NB4 (cell line): Measurements from ENCODE around the gene PXN.

ENCODE experiments used
- MYC ChIP-seq: IDR thresholded peaks from 2 replicates; pipeline ENCODE4 v1.6.1; 2011; ENCODE audit warnings: low read depth, low read length
- POLR2A ChIP-seq: IDR thresholded peaks from 2 replicates; pipeline ENCODE4 v1.6.1; 2011; ENCODE audit warnings: mild to moderate bottlenecking; ENCODE audit not compliant: insufficient read length; ENCODE audit errors: extremely low read depth
- TF ChIP-seq, protein P1 (sequence below): IDR thresholded peaks from one replicate; pipeline ENCODE4 v1.5.1; 2012; ENCODE audit warnings: low read depth, low read length

DNA sequence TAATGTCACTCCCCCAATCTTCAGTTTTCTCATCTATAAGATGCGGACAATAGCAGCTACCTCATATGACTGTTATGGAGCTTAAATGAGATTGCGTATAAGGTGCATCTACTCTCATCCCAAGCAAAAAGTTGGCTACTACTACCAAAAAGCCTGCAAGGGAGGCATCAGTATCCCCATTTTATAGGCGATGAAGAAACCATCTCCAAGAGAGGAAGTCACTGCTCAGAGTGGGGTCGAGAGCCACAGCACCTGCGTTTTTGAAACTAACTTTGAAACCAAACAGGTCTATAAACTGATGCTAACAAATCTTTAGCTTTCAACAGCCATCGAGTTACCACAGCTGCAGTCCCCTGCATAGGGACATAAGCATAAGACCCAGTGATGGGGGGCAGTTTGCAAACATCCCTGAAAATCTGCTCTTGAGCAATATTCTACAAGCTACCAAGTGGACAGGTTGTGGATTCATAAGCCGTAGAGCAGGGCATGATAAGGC is 74.5 kb downstream of the PXN start:
- TF ChIP-seq, protein P1, sequence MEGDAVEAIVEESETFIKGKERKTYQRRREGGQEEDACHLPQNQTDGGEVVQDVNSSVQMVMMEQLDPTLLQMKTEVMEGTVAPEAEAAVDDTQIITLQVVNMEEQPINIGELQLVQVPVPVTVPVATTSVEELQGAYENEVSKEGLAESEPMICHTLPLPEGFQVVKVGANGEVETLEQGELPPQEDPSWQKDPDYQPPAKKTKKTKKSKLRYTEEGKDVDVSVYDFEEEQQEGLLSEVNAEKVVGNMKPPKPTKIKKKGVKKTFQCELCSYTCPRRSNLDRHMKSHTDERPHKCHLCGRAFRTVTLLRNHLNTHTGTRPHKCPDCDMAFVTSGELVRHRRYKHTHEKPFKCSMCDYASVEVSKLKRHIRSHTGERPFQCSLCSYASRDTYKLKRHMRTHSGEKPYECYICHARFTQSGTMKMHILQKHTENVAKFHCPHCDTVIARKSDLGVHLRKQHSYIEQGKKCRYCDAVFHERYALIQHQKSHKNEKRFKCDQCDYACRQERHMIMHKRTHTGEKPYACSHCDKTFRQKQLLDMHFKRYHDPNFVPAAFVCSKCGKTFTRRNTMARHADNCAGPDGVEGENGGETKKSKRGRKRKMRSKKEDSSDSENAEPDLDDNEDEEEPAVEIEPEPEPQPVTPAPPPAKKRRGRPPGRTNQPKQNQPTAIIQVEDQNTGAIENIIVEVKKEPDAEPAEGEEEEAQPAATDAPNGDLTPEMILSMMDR: no peak
- TF ChIP-seq POLR2A: no peak
- no peak for TF ChIP-seq MYC
